Naive thymus-derived CD8-positive, alpha-beta T cell (primary cell): ENCODE results near the gene ITGAL. TPM values are rescaled to one million over a fixed set of nuclear protein-coding genes. Genes with fewer than 3 reads are reported as not detected.
"Not testable (repeated sequence)": the region's sequence is repeated elsewhere in the genome, so short reads cannot be mapped to it uniquely, and the experiment has no call there.

Source experiments
- ATAC-seq, 2 donors: fragments of 150-1000 bp; cut with Tn5 transposase in 1 of 2; sonication (Bioruptor Pico), chemical (Tn5 transposase) in 1 of 2; 1 replicate in 1 of 2; 2 replicates in 1 of 2; pipeline ENCODE4 v1.10.0; 2021; ENCODE audit warnings: mild to moderate bottlenecking in 2 of 2, moderate library complexity in 2 of 2
- POLR2A ChIA-PET: fragments of 350-600 bp; sonication (Branson Sonifier 250); formaldehyde crosslinking; loops from one replicate; lab custom pipeline; 2021; ENCODE audit warnings: antibody characterized with exemption; lab: Charles Lee
- DNase-seq, 10 donors: peaks; one replicate each; pipeline versions ENCODE4 v3.0.0 to v3.0.0-alpha.2; 2020 to 2022
- H3K27ac Mint-ChIP-seq, 10 donors: one replicate each; pipeline ENCODE4 v1.8.0; 2020 to 2022; ENCODE audit warnings: mild to moderate bottlenecking in 10 of 10, mixed read lengths in 10 of 10, moderate library complexity in 4 of 10, inconsistent platforms in 1 of 10
- H3K27me3 Mint-ChIP-seq, 5 donors: one replicate each; pipeline ENCODE4 v1.8.0; 2021 to 2022; ENCODE audit warnings: mixed read lengths in 5 of 5
- H3K36me3 Mint-ChIP-seq, 3 donors: one replicate each; pipeline ENCODE4 v1.8.0; 2020 to 2022; ENCODE audit warnings: mixed read lengths in 3 of 3, mild to moderate bottlenecking in 2 of 3, inconsistent platforms in 1 of 3
- H3K4me1 Mint-ChIP-seq, 4 donors: one replicate each; pipeline ENCODE4 v1.8.0; 2021 to 2022; ENCODE audit warnings: mixed read lengths in 4 of 4
- H3K4me3 Mint-ChIP-seq, 10 donors: one replicate each; pipeline ENCODE4 v1.8.0; 2020 to 2022; ENCODE audit warnings: mild to moderate bottlenecking in 10 of 10, mixed read lengths in 10 of 10, moderate library complexity in 6 of 10, inconsistent platforms in 1 of 10
- H3K9me3 Mint-ChIP-seq, 9 donors: one replicate each; pipeline ENCODE4 v1.8.0; 2020 to 2022; ENCODE audit warnings: mixed read lengths in 9 of 9, mild to moderate bottlenecking in 3 of 9, inconsistent platforms in 1 of 9, moderate library complexity in 1 of 9
- polyA plus RNA-seq, 3 donors: library from polyadenylated mRNA; unstranded; fragments of 300-500 nt; fragmentation: Illumina TruSeq; gene quantifications; one replicate each; pipeline ENCODE4 v1.2.3, GENCODE V29; 2021
- total RNA-seq, 8 experiments: library from RNA in 2 of 8; stranded (reverse) in 2 of 8; gene quantifications; one replicate each; pipeline ENCODE4 v1.2.3 and lab custom pipeline; 2021 to 2026

Gene ITGAL
- total and polyA plus RNA-seq, 5 experiments from 2014 or later = 121 to 339 (median 157) TPM

DNA sequence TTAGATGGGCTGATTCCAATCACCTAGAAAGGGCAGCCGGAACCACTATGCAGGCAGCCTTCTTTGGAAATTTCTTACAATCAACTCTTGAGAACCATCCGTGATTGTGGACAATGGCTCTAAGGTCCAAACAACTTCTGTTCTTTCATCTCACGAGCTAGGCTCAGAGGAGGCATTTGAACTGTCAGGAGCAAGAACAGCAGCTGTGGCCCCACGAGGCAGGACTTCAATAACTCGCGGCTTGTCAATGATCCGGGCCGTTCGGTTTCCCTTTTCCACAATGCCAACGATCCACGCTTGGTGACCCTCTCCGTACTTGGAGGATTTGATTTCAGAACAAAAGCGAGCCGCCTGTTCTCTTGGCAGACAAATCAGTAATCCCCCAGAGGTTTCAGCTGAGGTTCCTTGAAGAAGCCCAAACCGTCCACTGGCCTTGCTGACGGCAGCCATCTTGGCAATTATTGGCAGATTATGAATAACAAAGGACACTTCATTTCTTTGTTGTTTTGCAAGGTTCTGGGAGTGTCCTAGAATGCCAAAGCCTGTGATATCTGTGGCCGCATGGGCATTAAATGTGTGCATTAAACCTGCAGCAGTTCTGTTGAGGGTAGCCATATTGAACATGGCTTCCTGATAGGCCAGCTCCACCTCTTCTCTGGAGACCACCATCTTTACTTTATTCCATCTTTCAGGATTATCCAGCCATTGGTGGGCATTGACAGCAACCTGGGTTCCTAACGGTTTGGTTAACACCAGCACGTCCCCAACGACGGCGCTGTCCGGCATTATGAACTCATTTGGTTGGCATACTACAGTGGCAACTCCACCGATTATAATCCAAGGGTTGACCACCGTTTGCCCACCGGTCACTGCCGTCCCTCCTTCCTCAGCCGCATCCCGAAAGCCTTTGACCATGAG lies 28.1 kb upstream of the ITGAL start:
- Mint-ChIP-seq H3K9me3 (peaks cover 0 to 2% (median 0%) of the 10 kb centered on the region in 9 donors), H3K36me3 (peaks cover 12 to 20% (median 12%) of the 10 kb centered on the region in 3 donors), H3K27me3 (no peaks in the 10 kb centered on the region), H3K27ac (peak overlapping the region in 9 of 10 donors; percentile 25 to 98 (median 75)), H3K4me1 (peaks cover 12 to 44% (median 38%) of the 10 kb centered on the region in 4 donors), H3K4me3 (peak overlapping the region; percentile 85 to 98 (median 89))
- no peak for DNase-seq
- POLR2A ChIA-PET = interaction anchor here (0.6 to 4.4 kb wide), 16 partner anchors 13 to 142 kb away, joined by 3 to 32 read pairs (median 4); partner anchors contain the start of genes DCTPP1, ITGAL, ZNF688 and ZNF747
- ATAC-seq = no peak

DNA sequence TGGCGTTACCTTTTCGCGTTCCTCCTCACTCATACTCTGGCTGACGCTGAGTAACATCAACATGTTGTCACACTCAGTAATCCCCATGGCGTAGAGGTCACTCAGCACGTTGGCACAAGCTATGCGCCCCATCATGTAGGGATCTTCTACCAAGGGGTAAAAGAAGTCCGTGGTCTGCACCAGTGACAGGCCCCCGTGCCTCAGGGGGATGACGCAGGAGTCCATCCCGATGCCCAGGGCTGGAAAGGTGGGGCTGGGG lies 27.5 kb upstream of the ITGAL start:
- Mint-ChIP-seq H3K4me1 (peaks cover 12 to 45% (median 40%) of the 10 kb centered on the region in 4 donors), H3K4me3 (peak overlapping the region; percentile 85 to 98 (median 89)), H3K27me3 (no peaks in the 10 kb centered on the region), H3K27ac (peak overlapping the region in 8 of 10 donors; percentile 21 to 98 (median 73)), H3K9me3 (peaks cover 0 to 2% (median 0%) of the 10 kb centered on the region in 9 donors), H3K36me3 (peaks cover 12 to 20% (median 12%) of the 10 kb centered on the region in 3 donors)
- no peak for ATAC-seq
- POLR2A ChIA-PET = interaction anchor here (0.7 to 4.4 kb wide), 17 partner anchors 12 to 205 kb away, joined by 3 to 32 read pairs (median 5); partner anchors contain the start of genes DCTPP1, ITGAL, PRR14 and ZNF688
- DNase-seq = no peak

DNA sequence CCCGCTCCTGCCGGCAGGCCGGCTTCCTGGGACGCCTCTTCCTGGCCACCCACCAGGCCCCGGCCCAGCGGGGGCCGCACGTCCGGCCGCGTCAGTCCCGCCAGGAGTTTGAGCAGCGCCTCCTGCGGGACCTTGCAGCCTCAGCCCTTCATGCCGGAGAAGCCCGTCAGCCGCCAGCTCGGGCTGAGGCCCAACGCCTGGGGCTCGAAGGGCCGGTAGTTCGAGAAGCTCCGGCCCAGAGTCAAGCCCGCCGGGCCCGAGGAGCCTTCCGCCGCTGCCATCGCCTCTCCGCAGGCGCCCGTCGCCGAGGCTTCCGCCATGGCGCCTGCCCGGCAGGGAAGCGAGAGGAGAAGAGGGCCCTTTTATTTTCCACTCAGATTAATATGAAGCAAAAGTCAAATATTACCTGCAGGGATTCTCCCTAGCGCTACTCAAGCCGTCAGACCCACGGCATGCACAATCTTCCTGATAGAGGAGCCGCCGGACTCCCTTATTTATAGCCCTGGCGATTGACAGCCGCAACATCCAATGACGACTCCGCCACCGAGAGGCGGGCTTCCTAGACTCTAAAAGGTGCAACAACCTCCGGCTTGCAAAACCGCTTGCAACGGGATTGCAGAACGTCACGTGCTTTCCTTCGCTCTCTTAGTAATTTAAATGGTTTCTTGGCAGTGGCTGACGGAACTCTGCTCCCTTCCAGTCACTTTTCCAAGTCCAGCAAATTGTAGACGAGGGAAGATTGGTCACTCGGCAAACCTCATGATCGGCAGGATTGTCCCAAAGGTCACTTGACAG lies 26.9 kb upstream of the ITGAL start, which contains the start of gene SEPHS2:
SEPHS2 (minus strand) TSS at position 467 of the 795 bp plus-strand sequence; CDS start at position 320, 147 bp downstream.
- peak within 1 kb of the TSS; percentile 95 to 99 (median 97) for H3K27ac Mint-ChIP-seq
- H3K36me3 Mint-ChIP-seq = peaks cover 12 to 20% (median 12%) of the 10 kb centered on the region in 3 donors
- POLR2A ChIA-PET = interaction anchor here (0.5 to 4.4 kb wide), 20 partner anchors 11 to 205 kb away, joined by 3 to 32 read pairs (median 5); partner anchors contain the start of genes DCTPP1, ITGAL, PRR14 and ZNF688
- DNase-seq (peak; percentile 83 to 99 (median 94)), ATAC-seq (peak; percentile 97)
- H3K27me3 Mint-ChIP-seq = no peaks in the 10 kb centered on the region
- peaks cover 0 to 2% (median 0%) of the 10 kb centered on the region in 9 donors for H3K9me3 Mint-ChIP-seq
- H3K4me3 Mint-ChIP-seq = peak within 1 kb of the TSS; percentile 86 to 98 (median 96)
- H3K4me1 Mint-ChIP-seq = peaks cover 13 to 49% (median 43%) of the 10 kb centered on the region in 4 donors

DNA sequence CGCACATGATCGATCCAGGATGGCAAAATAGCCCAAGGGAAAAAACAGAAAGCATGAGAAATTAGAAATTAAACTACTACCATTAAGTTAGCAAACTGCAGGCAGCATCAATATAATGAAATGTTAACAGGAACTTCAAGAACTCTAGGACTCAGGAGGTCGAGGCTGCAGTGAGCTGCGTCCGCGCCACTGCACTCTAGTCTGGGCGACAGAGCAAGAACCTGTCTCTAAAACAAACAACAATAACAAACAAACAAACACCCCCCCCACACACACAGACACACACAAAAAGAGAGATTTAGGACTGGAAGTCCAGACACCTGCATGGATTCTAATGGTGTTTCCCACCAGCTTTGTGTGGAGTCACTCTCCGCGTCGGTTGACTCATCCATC lies 26.3 kb upstream of the ITGAL start:
- Mint-ChIP-seq H3K4me3 (peak overlapping the region; percentile 86 to 98 (median 96)), H3K36me3 (peaks cover 12 to 20% (median 12%) of the 10 kb centered on the region in 3 donors), H3K27me3 (no peaks in the 10 kb centered on the region), H3K4me1 (peaks cover 14 to 54% (median 47%) of the 10 kb centered on the region in 4 donors), H3K9me3 (peaks cover 0 to 2% (median 0%) of the 10 kb centered on the region in 9 donors), H3K27ac (peak overlapping the region; percentile 95 to 99 (median 97))
- no peak for ATAC-seq
- POLR2A ChIA-PET = interaction anchor here (0.5 to 4.4 kb wide), 14 partner anchors 9 to 204 kb away, joined by 3 to 32 read pairs (median 5); partner anchors contain the start of genes DCTPP1, ITGAL, PRR14 and ZNF689
- DNase-seq = no peak

DNA sequence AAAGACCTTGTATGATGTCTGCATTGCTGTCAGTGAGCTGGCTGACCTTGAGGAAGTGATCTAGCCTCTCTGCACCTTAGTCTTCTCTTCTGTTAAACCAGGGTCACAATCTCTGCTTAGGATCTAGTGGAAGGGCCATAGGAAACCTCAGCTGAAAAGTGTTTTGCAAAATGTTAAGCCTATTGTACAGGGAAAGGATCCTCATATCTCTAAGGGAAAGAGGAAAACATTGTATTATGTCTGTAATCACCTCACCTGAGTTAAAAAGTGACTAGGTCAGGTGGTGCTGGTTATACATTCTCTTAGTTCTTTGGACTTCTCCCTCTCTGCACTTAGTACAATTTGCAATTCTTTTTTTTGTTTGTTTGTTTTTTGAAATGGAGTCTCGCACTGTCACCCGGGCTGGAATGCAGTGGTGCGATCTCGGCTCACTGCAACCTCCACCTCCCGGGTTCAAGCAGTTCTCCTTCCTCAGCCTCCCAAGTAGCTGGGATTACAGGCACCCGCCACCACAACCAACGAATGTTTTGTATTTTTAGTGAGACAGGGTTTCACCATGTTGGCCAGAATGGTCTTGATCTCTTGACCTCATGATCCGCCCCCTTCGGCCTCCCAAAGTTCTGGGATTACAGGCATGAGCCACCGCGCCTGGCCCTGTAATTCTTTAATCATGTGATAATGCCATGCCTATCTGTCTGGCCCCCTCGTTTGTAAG lies 24.9 kb upstream of the ITGAL start:
- POLR2A ChIA-PET = interaction anchor here (0.6 to 4.4 kb wide), 11 partner anchors 11 to 153 kb away, joined by 3 to 32 read pairs (median 6); partner anchors contain the start of genes ITGAL, ZNF747 and ZNF764
- Mint-ChIP-seq H3K27me3 (no peaks in the 10 kb centered on the region), H3K4me1 (peaks cover 16 to 55% (median 50%) of the 10 kb centered on the region in 4 donors), H3K36me3 (peaks cover 12 to 20% (median 12%) of the 10 kb centered on the region in 3 donors), H3K4me3 (peak overlapping the region in 3 of 10 donors; percentile 0 to 52 (median 43)), H3K27ac (peak overlapping the region in 6 of 10 donors; percentile 22 to 65 (median 45)), H3K9me3 (peaks cover 0 to 2% (median 0%) of the 10 kb centered on the region in 9 donors)
- DNase-seq = no peak
- no peak for ATAC-seq

DNA sequence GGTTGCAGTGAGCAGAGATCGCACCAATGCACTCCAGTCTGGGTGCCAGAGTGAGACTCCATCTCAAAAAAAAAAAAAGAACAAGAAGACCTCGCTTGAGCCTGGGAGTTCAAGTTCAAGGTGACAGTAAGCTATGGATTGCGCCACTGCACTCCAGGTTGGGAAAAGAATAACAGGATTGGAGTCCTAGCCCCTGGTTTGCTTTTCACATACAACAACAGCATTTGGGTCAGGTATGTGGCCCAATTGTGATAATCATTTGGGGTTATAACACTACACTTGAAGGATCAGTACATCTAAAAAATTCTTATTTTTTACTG lies 23.5 kb upstream of the ITGAL start:
- Mint-ChIP-seq H3K36me3 (peaks cover under 1 to 8% (median 1%) of the 10 kb centered on the region in 3 donors), H3K4me3 (no peak overlapping the region), H3K9me3 (peaks cover 0 to 2% (median 0%) of the 10 kb centered on the region in 9 donors), H3K4me1 (peaks cover 15 to 46% (median 41%) of the 10 kb centered on the region in 4 donors), H3K27me3 (no peaks in the 10 kb centered on the region), H3K27ac (no peak overlapping the region)
- POLR2A ChIA-PET = interaction anchor here (0.6 to 4.2 kb wide), 10 partner anchors 10 to 632 kb away, joined by 3 to 32 read pairs (median 4); partner anchors contain the start of genes ITGAL and ZNF747
- ATAC-seq = no peak
- no peak for DNase-seq

DNA sequence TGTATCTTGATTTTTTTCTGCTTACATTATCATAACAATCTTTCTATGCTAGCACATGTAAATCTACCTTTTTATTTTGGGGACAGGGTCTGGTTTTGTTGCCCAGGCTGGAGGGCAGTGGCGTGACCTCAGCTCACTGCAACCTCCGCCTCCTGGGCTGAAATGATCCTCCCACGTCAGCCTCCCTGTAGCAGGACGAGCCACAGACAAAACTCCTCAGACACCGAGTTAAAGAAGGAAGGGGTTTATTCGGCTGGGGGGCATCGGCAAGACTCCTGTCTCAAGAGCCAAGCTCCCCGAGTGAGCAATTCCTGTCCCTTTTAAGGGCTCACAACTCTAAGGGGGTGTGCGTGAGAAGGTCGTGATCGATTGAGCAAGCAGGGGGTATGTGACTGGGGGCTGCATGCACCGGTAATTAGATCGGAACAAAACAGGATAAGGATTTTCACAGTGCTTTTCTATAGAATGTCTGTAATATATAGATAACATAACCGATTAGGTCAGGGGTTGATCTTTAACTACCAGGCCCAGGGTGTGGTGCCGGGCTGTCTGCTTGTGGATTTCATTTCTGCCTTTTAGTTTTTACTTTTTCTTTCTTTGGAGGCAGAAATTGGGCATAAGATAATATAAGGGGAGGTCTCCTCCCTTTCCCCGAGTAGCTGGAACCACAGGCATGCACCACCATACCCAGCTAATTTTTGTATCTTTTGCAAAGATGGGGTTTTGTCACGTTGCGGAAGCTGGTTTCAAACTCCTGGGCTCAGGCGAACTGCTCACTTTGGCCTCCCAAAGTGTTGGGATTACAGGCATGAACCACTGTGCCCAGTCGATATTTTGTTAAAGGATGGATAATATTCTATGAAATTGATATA lies 19.6 kb upstream of the ITGAL start:
- not testable (repeated sequence) for DNase-seq, H3K27me3 Mint-ChIP-seq, H3K36me3 Mint-ChIP-seq, ATAC-seq, H3K9me3 Mint-ChIP-seq
- Mint-ChIP-seq H3K4me1 (peaks cover 14 to 53% (median 41%) of the 10 kb centered on the region in 4 donors), H3K4me3 (peak overlapping the region in 1 of 10 donors; percentile 1), H3K27ac (peak overlapping the region in 4 of 10 donors; percentile 13 to 54 (median 32))
- POLR2A ChIA-PET = interaction anchor here (0.6 to 9.4 kb wide), 3 partner anchors 19 to 91 kb away, joined by 3 to 247 read pairs (median 4); partner anchors contain the start of gene ITGAL

DNA sequence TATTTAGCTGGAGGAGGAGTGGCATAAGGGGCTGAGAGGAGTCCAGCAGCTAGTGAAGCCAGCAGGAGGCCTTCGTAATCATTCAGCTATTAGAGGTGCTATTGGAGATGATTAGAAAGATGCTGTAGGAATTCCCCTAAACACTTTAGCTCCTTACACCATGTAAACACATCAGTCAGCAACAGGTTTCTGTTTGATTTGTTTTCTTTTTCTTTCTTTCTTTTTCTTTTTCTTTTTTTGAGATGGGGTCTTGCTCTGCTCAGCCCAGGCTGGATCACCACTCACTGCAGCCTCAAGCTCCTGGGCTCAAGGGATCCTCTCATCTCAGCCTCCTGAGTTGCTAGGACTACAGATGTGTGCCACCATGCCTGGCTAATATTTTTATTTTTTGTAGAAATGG lies 16.2 kb upstream of the ITGAL start:
- Mint-ChIP-seq H3K4me1 (peaks cover 19 to 56% (median 49%) of the 10 kb centered on the region in 4 donors), H3K9me3 (no peaks in the 10 kb centered on the region), H3K4me3 (no peak overlapping the region), H3K36me3 (no peaks in the 10 kb centered on the region), H3K27ac (peak overlapping the region in 3 of 10 donors; percentile 40 to 67 (median 47)), H3K27me3 (no peaks in the 10 kb centered on the region)
- DNase-seq = no peak
- POLR2A ChIA-PET = interaction anchor here (1.0 to 9.4 kb wide), 5 partner anchors 11 to 441 kb away, joined by 3 to 247 read pairs (median 4); partner anchors contain the start of genes ITGAL and SEPHS2
- no peak for ATAC-seq

DNA sequence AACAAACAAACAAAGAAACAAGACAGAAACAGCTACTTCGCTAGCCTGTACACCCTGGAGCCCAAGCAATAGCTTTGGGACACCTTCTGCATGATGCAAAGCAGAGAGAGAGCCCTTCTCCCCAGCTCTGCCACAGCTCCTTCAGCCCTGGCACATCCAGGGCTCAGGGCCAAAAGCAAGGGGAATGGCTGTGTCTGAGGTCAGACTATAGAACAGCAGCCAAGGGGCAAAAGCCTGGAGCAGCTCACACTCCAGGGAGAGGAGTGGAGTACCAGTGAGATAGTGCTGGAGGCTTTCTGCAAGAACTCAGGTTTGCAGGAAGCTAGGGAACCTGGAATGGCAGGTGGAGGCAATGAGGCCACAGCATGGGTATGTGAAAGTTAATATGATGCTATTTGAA lies 15.3 kb upstream of the ITGAL start:
- ATAC-seq = no peak
- no peak for DNase-seq
- Mint-ChIP-seq H3K9me3 (no peaks in the 10 kb centered on the region), H3K36me3 (no peaks in the 10 kb centered on the region), H3K4me3 (peak overlapping the region in 2 of 10 donors; percentile 21 to 43), H3K27ac (peak overlapping the region in 5 of 10 donors; percentile 25 to 84 (median 56)), H3K27me3 (no peaks in the 10 kb centered on the region), H3K4me1 (peaks cover 21 to 57% (median 51%) of the 10 kb centered on the region in 4 donors)
- POLR2A ChIA-PET = interaction anchor here (0.5 to 9.4 kb wide), 6 partner anchors 12 to 105 kb away, joined by 3 to 247 read pairs (median 6); partner anchors contain the start of genes ITGAL and SEPHS2
